Large intestine (tissue), 12 donors: ENCODE results near the gene FOCAD. TPM values are rescaled to one million over a fixed set of nuclear protein-coding genes. Genes with fewer than 3 reads are reported as not detected.

Experiments used
- DNase-seq, 2 donors: peaks; one replicate each; pipeline versions ENCODE4 v3.0.0 to v3.0.0-alpha.2; 2013
- H3K27ac ChIP-seq: one replicate; pipeline ENCODE4 v1.5.1; 2013; ENCODE audit warnings: low read length
- H3K27me3 ChIP-seq: 2 replicates; pipeline ENCODE4 v1.6.1; 2013; ENCODE audit warnings: low read length; ENCODE audit not compliant: control insufficient read depth, insufficient read depth
- H3K36me3 ChIP-seq: 2 replicates; pipeline ENCODE4 v1.6.1; 2013; ENCODE audit warnings: low read length; ENCODE audit not compliant: control insufficient read depth, insufficient read depth
- H3K4me1 ChIP-seq: one replicate; pipeline ENCODE4 v1.6.1; 2013; ENCODE audit warnings: low read length; ENCODE audit not compliant: control insufficient read depth, insufficient read depth
- H3K4me3 ChIP-seq: one replicate; pipeline ENCODE4 v1.5.1; 2013; ENCODE audit warnings: low read length
- H3K9me3 ChIP-seq: one replicate; pipeline ENCODE4 v1.6.1; 2013; ENCODE audit warnings: mild to moderate bottlenecking, low read depth, low read length, moderate library complexity; ENCODE audit not compliant: control insufficient read depth
- WGBS: methylation state at CpG from one replicate; pipeline ENCODE4 v1.1.5; 2013; ENCODE audit warnings: low lambda C conversion rate; ENCODE audit not compliant: insufficient coverage; 5-methylcytosine and 5-hydroxymethylcytosine counted together
- long read RNA-seq, 11 donors: transcript quantifications; one replicate each; lab custom pipeline, GENCODE V29; 2026
- polyA plus RNA-seq: library from polyadenylated mRNA; unstranded; fragments of 120-200 nt; gene quantifications from one replicate; pipeline ENCODE4 v1.2.1, GENCODE V29; 2013

Gene FOCAD
- polyA plus RNA-seq = 16.1 TPM
- long read RNA-seq, donor 1, partial matches to known transcripts = 0 of 1 reads
- long read RNA-seq, donor 1, other reads (novel, unspliced or antisense) = 0 of 1 reads
- long read RNA-seq, donor 2, partial matches to known transcripts = 8 of 8 reads
- long read RNA-seq, donor 2, other reads (novel, unspliced or antisense) = 0 of 8 reads
- long read RNA-seq, donor 3 = 0 reads
- long read RNA-seq, donor 4 = 0 reads
- long read RNA-seq, donor 5, partial matches to known transcripts = 15 of 16 reads
- long read RNA-seq, donor 5, other reads (novel, unspliced or antisense) = 0 of 16 reads
- long read RNA-seq, donor 6, partial matches to known transcripts = 15 of 15 reads
- long read RNA-seq, donor 6, other reads (novel, unspliced or antisense) = 0 of 15 reads
- long read RNA-seq, donor 7, partial matches to known transcripts = 17 of 17 reads
- long read RNA-seq, donor 7, other reads (novel, unspliced or antisense) = 0 of 17 reads
- long read RNA-seq, donor 8, partial matches to known transcripts = 25 of 25 reads
- long read RNA-seq, donor 8, other reads (novel, unspliced or antisense) = 0 of 25 reads
- long read RNA-seq, donor 9, partial matches to known transcripts = 10 of 10 reads
- long read RNA-seq, donor 9, other reads (novel, unspliced or antisense) = 0 of 10 reads
- long read RNA-seq, donor 10, partial matches to known transcripts = 0 of 1 reads
- long read RNA-seq, donor 10, other reads (novel, unspliced or antisense) = 0 of 1 reads
- long read RNA-seq, donor 11, full-length matches to known transcripts = 1 of 10 reads
- long read RNA-seq, donor 11, partial matches to known transcripts = 9 of 10 reads
- long read RNA-seq, donor 11, other reads (novel, unspliced or antisense) = 0 of 10 reads

DNA sequence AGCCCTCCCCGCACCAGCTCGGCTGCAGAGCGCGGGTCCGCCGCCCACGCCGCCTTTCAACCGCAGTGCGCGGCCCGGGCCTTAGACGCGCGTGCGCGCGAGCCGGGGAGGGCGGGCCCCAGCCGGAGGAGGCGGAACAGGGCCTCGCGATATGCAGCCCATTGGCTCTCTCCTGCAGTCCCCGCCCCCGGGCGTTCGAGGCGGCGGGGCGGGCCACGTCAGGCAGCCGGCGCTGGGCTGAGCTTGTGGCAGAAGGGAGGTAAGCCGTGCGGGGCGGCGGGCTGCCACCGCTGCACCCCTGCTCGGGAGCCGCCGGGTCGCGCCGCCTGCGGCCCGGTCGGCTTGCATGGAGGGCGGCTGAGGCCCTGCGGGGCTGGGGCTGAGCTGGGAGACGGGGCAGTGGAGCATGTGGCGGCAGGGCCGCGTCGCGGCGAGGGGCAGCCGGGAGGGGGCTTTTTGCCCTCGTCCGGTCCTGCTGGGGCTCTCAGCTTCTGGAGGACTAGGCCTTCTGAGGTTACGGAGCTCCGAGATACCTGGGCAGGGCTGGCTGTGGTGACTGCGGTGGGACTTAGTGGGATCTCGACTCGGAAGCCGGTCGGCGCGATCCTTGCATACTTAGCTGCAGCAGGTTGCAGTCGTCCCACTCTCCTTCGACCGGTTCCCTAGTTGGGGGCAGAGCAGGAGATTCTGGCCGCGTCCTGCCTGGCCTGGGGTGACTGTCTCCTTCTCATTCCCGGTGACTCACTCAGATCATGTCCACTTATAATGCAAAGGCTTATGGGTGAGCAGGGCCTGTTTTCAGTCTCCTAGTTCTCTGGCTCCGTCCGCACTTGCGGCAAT lies at the start of gene FOCAD:
Gene FOCAD (plus strand): TSS at position 225 of the 840 bp plus-strand sequence. CDS start 31,095 bp downstream, outside the sequence.
- Histone ChIP-seq H3K9me3 (no peaks in the 10 kb centered on the region), H3K27ac (peak within 1 kb of the TSS; percentile 89), H3K4me1 (no peaks in the 10 kb centered on the region), H3K4me3 (peak within 1 kb of the TSS; percentile 77), H3K27me3 (no peaks in the 10 kb centered on the region), H3K36me3 (no peaks in the 10 kb centered on the region)
- peak; percentile 97 for DNase-seq
- WGBS = no CpG with 5 or more reads among the region's 78 CpGs

- Histone ChIP-seq H3K27me3 (no peaks in the 10 kb centered on the region), H3K27ac (no peak overlapping the region), H3K36me3 (no peaks in the 10 kb centered on the region), H3K4me1 (no peaks in the 10 kb centered on the region), H3K4me3 (no peak overlapping the region), H3K9me3 (no peaks in the 10 kb centered on the region)
- WGBS = no CpG with 5 or more reads among the region's 4 CpGs
- no peak for DNase-seq
Observed at GRCh38 chr9:20634895-20635294, 49.2 kb upstream of the FOCAD start.

GRCh38 chr9:20636888-20637440 lies 47.1 kb upstream of the FOCAD start:
- Histone ChIP-seq H3K27me3 (no peaks in the 10 kb centered on the region), H3K4me3 (no peak overlapping the region), H3K27ac (no peak overlapping the region), H3K36me3 (no peaks in the 10 kb centered on the region), H3K4me1 (no peaks in the 10 kb centered on the region), H3K9me3 (no peaks in the 10 kb centered on the region)
- WGBS = 83% methylated on average over 1 of the region's 3 CpGs
- no peak for DNase-seq

- no CpG with 5 or more reads among the region's 7 CpGs for WGBS
Observed at GRCh38 chr9:20640331-20641187, 43.5 kb upstream of the FOCAD start.

DNA sequence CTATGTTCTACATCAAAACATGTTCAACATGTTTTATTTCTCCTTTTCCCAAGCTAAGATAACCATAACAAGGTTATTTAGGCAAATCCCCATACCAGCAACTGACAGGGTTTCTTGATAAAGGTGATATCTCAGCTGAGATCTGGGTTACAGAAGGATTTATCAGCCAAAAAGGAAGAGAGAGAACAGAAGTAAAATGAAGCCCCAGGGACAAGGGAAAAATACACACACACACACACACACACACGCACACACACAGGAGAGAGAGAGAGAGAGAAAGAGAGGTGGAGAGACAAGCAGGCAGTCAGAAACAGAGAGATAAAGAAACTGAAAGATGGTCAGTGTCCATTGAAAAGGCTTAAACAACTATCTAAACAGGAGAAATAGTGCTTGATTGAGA lies 42.0 kb upstream of the FOCAD start:
- no peak overlapping the region for H3K27ac ChIP-seq
- H3K4me3 ChIP-seq = no peak overlapping the region
- no peak for DNase-seq
- H3K4me1 ChIP-seq = no peaks in the 10 kb centered on the region
- no CpG with 5 or more reads among the region's 1 CpG for WGBS
- no peaks in the 10 kb centered on the region for H3K9me3 ChIP-seq
- no peaks in the 10 kb centered on the region for H3K36me3 ChIP-seq
- no peaks in the 10 kb centered on the region for H3K27me3 ChIP-seq

More at GRCh38 chr9:20640331-20641187, 43.5 kb upstream of the FOCAD start:
- DNase-seq = no peak
- H3K27ac ChIP-seq = no peak overlapping the region
- H3K4me1 ChIP-seq = no peaks in the 10 kb centered on the region
- no peaks in the 10 kb centered on the region for H3K9me3 ChIP-seq
- H3K27me3 ChIP-seq = no peaks in the 10 kb centered on the region
- H3K4me3 ChIP-seq = no peak overlapping the region
- H3K36me3 ChIP-seq = no peaks in the 10 kb centered on the region

DNA sequence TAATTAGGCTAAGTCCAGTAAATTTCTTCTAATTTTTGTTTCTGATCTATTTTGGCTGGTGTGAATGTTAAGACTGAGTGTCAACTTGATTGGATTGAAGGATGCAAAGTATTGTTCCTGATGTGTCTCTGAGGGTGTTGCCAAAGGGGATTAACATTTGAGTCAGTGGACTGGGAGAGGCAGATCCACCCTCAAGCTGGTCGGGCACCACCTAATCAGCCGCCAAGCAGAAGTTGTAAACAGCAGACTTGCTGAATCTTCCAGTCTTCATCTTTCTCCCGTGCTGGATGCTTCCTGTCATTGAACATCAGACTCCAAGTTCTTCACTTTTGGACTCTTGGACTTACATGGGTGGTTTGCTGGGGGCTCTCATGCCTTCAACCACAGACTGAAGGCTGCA lies 40.4 kb upstream of the FOCAD start:
- no peaks in the 10 kb centered on the region for H3K9me3 ChIP-seq
- DNase-seq = no peak
- WGBS = no CpG with 5 or more reads among the region's 3 CpGs
- no peaks in the 10 kb centered on the region for H3K4me1 ChIP-seq
- H3K4me3 ChIP-seq = no peak overlapping the region
- no peaks in the 10 kb centered on the region for H3K36me3 ChIP-seq
- H3K27ac ChIP-seq = no peak overlapping the region
- no peaks in the 10 kb centered on the region for H3K27me3 ChIP-seq

GRCh38 chr9:20646656-20647055 lies 37.4 kb upstream of the FOCAD start:
- H3K4me1 ChIP-seq = peaks cover 3% of the 10 kb centered on the region
- no peaks in the 10 kb centered on the region for H3K27me3 ChIP-seq
- no peaks in the 10 kb centered on the region for H3K9me3 ChIP-seq
- H3K27ac ChIP-seq = no peak overlapping the region
- no peaks in the 10 kb centered on the region for H3K36me3 ChIP-seq
- DNase-seq = no peak
- no CpG with 5 or more reads among the region's 4 CpGs for WGBS
- no peak overlapping the region for H3K4me3 ChIP-seq

- Histone ChIP-seq H3K4me1 (peaks cover 3% of the 10 kb centered on the region), H3K9me3 (no peaks in the 10 kb centered on the region), H3K4me3 (no peak overlapping the region), H3K27ac (no peak overlapping the region), H3K27me3 (no peaks in the 10 kb centered on the region), H3K36me3 (no peaks in the 10 kb centered on the region)
- DNase-seq = no peak
- WGBS = no CpG with 5 or more reads among the region's 1 CpG
Observed at GRCh38 chr9:20649381-20649780, 34.7 kb upstream of the FOCAD start.

DNA sequence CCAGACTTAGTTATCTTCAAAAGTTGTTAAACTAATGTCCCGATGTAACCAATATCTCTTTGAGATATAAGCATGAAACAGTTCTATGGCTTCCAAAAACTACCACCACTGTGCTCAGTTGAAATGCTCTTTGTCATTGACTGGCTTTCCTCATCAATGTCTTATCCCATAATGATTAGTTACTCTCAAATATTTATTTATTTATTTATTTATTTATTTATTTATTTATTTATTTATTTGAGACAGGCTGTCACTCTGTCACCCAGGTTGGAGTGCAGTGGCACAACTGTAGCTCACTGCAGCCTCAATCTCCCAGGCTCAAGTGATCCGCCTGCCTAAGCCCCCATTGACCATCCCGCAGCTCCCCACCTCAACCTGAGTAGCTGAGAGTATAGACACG lies 33.7 kb upstream of the FOCAD start:
- H3K4me3 ChIP-seq = no peak overlapping the region
- no CpG with 5 or more reads among the region's 4 CpGs for WGBS
- H3K27me3 ChIP-seq = no peaks in the 10 kb centered on the region
- no peaks in the 10 kb centered on the region for H3K9me3 ChIP-seq
- H3K36me3 ChIP-seq = no peaks in the 10 kb centered on the region
- DNase-seq = no peak
- no peak overlapping the region for H3K27ac ChIP-seq
- peaks cover 3% of the 10 kb centered on the region for H3K4me1 ChIP-seq
